ENCODE measurements around the gene IL1B.

Gene IL1B

DNA sequence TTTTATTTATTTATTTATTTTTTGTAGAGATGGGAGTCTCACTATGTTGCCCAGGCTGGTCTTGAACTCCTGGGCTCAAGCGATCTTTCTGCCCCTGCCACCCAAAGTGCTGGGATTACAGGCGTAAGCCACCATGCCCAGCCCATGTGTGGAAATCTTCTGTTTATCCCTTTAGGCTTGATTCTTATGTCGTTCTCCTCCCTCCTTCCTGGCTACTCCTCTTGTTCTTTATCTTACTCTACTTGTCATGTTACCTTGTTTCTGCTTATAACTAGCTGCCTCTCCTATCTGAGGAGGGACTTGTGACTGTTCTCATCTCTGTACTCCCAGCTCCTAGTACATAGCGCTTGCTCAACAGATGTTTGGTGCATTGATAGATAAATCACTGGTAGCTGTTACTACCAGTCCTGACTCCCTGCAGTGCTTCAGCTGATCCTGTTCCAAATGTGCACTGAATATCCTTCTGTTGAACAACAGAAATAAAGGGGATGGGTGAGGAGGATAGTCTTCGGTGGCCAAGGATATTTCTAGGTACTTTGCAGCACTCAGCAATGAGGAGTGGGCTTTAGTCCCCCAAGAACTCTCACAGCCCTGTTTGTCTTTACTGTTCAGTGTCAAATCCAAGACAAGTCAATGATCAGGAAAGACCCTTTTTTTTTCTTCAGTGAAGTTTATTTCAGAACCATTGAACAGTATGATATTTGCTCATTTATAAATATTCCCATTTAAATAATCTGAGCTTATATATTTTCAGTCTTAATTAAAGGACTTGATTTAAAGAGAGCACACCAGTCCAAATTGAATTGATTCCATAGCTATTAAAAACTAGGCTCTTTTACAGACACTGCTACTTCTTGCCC, 7.2 kb downstream of the IL1B start:
- peak; percentile 87 for DNase-seq (ENCODE audit: low read depth)

GRCh38 chr2:112828251-112828691, 8.3 kb downstream of the IL1B start:
- no peak for DNase-seq (ENCODE audit: low read depth)

DNA sequence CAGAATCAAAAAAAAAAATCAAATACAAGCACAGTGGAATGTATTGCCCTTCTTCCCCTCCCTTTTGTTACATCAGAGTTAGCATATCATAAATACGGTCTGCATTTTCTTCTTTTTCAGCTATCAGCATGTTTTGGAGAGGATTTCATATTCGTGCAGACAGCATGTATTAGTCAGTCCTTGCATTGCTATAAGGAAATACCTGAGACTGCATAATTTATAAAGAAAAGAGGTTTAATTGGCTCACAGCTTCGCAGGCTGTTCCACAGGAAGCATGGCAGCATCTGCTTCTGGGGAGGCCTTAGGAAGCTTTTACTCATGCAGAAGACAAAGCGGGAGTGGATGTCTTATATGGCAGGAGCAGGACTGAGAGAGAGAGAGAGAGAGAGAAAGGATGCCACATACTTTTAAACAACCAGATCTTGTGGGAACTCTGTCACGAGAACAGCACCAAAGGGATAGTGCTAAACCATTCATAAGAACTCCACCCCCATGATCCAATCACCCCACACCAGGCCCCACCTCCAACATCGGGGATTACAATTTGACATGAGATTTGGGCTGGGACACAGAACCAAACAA, 8.9 kb downstream of the IL1B start:
- peak; percentile 38 for DNase-seq (ENCODE audit: low read depth)

- DNase-seq (ENCODE audit: low read depth), result no peak
Measured at GRCh38 chr2:112827009-112827408, 9.6 kb downstream of the IL1B start.

DNA sequence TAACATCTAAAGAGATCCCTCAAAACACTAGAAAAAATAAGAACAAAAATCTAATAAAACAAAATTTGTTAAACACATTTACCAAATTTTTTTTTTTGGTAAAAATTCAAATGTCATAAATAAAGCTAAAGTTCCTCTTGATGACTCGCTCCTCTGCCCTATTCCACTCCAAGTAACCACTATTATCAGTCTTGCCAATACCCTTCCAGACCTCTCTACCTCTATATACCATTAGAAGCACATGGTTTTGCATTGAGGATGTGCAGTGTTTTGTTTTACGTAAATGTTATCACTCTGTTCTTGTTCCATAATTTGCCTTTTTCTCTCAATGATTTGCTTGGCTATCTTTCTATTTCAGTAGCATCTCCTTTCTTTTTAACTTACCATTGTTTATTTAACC, 10.9 kb downstream of the IL1B start:
- no peak for DNase-seq (ENCODE audit: low read depth)

DNA sequence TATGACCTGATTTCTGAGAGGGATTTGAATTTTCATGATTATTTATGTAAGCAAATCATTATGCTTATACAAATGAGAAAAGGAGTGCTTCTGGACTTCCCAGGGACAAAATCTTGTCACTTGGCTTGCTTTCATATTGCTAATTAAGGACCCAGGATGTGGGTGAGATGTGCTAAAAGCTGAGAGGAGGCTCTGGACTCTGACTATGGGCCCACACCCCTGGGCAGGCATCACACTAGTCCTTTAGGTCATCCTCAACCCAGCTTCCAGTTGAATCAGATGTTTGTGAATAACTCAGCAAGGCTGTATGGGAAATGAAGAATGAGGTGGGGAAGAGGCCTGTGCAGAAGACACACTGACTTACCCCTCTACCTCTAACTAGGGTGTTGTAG, 11.9 kb downstream of the IL1B start:
- DNase-seq (ENCODE audit: low read depth), result no peak

DNA sequence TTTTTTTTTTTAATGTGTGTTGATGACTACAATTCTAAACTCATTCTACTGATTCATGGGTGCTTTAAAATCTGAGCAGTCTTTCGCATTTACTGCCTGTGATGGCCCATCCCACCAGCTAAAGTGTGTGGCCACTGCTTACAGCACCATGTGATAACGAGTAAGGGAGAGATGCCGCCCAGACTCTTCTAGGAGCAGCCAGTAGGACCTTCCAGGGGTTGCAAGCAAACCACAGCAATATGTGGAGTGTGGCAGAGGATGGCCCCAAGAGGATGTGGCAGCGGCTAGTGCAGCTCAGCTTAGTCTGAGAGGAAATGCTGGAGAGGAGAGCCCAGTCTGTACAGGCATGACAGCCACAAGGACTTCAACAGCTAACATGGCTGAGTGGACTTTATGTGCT, 14.9 kb downstream of the IL1B start:
- no peak for DNase-seq (ENCODE audit: low read depth)

- DNase-seq (ENCODE audit: low read depth), result no peak
Measured at GRCh38 chr2:112821142-112821541, 15.4 kb downstream of the IL1B start.

GRCh38 chr2:112820343-112820742, 16.2 kb downstream of the IL1B start:
- no peak for DNase-seq (ENCODE audit: low read depth)

GRCh38 chr2:112819081-112819480, 17.5 kb downstream of the IL1B start:
- DNase-seq (ENCODE audit: low read depth), result no peak

DNA sequence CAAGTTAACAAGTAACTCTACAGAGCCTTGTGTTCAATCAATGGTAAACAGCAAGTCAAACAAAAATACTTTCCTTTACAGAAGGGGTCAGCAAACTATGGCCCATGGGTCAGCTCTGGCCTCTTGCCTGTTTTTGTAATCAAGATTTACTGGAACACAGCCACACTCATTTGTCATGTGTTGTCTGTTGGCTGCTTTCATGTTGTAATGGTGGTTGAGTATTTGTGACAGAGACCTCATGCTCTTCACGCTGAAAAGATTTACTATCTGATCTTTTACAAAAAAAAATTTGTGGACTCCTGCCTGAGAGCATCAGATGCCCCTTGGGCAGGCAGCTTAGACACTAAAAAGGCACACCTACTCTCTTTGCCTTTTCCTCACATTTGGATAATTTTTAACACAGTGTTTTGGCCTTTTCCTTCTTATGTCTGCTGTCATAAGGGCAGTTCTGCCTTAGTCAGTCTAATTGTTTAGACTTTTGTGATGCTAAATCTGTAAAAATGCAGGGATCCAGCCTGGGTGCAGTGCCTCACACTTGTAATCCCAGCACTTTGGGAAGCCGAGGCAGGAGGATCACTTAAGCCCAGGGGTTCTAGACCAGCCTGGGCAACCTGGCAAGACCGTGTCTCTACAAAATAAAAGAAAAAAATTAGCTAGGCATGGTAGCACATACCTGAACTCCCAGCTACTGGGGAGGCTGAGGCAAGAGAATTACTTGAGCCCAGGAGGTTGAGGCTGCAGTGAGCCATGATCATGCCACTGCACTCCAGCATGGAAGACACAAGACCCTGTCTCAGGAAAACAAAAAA, 18.3 kb downstream of the IL1B start:
- DNase-seq (ENCODE audit: low read depth), result peak; percentile 74

DNA sequence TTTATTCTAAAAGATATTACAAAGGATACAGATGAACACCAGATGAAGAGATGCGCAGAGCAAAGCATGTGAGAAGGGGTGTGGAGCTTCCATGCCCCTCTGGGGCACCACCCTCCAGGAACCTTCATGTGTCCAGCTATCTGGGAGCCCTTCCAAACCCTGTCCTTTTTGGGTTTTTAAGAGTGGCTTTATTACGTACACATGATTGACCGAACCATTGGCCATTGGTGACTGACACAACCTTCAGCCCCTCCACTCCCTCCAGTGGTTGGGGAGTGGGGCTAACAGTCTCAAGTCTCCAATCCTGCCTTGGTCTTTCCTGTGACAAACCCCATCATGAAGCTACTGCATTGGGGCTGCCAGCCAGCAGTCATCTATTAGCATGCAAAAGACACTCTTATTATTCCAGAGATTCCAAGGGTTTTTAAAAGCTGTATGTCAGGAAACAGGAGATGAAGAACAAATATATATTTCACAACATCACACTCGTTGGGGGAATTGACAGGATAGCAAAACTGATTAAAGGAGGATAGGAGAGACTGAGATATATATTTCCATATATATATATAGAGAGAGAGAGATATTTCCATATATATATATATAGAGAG, 19.4 kb downstream of the IL1B start:
- no peak for DNase-seq (ENCODE audit: low read depth)

DNA sequence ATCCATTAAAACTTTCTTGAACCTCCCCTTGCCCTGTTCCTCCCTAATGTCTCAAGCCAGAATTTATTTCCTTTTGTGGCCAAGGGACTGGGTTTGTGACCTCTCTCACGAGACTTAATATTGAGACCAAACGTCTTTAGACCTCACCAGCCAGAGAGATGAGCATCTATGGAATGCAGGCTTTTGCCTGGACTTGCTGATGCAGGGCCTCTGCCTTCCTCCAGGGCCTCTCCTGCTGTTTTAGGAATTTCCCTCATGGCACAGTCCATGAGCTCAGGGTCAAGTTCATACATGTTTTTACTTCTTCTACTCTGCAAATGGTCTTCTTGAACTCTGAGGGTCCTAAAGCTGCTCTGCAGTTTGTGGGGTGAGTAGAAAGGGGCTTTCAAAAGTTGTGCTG, 22.3 kb downstream of the IL1B start:
- no peak for DNase-seq (ENCODE audit: low read depth)

DNA sequence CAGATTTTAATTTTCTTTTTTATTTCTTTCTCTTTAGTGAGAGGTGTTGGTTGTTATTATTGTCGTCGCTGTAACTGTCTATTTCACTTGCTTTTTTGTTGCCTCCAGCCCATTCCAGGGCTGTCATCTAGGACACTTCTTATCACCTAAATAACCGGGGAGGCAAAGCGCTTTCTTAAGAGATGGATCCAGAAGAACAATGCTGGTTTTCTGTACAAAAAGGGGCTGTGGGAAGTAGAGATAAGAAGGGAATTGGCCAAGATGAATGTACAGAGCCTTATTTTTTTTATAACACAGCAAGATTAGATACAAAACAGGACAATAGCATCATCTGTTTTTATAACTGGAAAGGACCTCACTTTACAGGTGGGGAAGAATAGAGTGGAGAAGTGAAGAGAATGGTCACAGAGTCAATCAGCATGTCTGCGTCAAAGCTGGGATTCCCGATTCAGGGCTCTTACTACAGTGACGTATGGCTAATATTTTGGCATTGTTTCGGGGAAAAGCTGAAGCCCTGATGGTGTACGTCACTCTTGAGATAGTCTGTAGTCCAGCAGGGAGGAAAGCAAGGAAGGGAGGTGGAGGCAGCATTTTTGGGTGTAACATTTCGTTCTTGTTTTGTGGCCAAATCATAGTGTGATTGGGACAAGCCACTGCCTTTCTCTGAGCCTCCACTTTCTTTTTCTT, 23.2 kb downstream of the IL1B start:
- DNase-seq (ENCODE audit: low read depth), result no peak

DNA sequence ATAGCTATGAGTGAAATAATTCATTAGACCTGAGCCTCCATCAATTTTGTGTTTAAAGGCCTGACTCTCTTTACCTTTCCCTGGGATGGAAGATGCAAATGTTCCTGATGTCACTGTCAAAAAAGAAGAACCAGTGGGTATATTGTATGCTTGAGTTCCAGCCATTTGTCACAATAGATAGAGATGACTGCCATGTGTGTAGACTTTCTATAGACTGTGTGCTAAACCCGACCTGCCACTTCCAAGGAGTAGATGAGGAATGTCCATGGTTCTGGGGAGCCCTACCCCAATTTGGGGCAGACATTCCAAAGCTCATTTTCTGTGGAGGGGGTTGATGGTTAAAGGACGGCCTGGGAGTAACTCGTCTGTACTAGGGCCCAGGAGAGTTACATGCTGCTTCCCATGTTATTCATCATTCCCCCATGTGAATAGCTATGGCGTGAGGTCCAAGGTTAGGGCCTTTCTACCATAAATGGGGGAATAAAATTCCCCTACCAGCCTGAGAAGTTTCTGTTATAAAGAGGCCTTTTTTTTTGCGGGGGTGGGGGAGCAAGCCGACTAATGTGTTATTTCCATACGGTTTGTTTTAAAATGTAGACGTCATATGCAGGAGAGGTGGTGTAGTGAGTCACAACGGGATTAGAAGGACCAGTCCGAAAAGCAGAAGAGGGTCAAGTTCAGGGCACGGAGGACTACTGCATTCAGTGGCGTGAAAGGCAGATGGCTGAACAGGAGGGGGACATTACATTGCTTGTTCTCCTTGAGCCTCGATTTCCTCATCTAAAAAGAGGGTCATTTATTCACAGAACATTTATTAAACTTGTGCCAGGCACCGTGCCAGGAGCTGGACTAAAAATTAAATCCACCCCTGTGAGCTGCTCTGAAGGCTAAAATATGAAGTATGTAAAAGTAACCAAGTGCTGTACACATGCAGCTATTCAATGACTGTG, 24.0 kb downstream of the IL1B start:
- DNase-seq (ENCODE audit: low read depth), result peak; percentile 90

- peak; percentile 81 for DNase-seq (ENCODE audit: low read depth)
Measured at GRCh38 chr2:112811841-112812306, 24.7 kb downstream of the IL1B start.

DNA sequence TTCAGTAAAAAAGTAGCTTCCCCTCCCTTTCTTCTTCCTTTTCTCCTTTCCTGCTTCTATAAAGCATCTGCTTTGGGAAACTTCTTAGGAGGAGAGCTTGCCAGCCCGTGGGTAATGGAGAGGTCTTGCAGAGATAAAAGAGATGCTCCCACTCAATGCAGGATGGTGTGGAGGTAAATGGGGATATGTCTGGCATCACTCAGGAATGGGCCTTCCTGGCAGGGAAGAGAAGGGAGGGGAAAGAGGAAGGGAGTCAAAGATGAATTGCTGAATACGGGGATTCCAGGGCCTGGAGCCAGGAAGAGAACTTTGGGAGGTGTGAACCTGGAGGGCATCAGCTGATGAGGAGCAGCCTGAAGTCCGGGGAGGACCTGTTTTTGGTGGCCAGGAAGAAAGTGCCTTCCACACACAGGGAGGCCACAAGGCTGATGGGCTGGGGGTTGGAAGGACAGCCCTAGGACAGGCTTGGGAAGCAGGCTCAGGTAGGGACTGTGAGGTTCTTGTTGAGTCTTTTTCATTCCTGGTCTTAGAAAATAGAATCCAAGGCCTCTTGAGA, 25.2 kb downstream of the IL1B start:
- peak; percentile 67 for DNase-seq (ENCODE audit: low read depth)

DNA sequence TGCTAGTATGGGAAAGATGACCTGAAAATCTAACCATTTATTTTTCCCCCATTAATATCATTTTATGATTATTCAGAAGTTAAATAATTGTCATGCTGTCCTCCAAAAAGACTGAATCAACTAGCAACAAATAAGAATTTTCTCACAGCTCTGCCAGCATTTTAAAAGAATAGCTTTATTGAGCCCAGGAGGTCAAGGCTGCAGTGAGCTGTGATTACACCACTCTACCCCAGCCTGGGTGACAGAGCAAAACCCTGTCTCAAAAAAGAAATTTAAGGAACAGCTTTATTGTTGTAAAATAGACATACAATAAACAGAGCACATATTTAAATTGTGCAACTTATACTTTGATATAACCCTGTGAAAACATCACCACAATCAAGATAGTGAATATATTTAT, 27.5 kb downstream of the IL1B start:
- no peak for DNase-seq (ENCODE audit: low read depth)

GRCh38 chr2:112807233-112807807, 29.3 kb downstream of the IL1B start:
- DNase-seq (ENCODE audit: low read depth), result no peak

DNA sequence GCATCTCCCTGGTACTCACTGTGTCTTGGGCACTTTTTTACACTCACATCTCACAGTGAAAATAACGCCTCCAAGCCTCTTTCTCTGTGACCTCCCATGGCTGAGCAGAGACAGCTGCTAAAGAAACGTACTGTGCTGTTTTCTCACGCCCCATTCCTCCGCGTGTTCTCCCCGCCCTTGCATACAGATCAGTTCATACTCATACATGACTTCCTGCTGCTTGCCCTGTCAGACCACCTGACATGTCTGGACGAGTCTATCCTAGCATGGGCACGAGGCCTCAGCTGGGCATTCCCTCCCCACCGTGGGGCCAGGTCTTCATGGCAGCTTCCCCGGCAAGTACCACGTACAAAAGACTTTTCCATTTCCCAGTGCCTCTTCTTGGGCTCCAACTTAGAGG, 31.0 kb downstream of the IL1B start:
- DNase-seq (ENCODE audit: low read depth), result no peak
